Liver (tissue), 9 donors: Measurements from ENCODE around the gene TREH. TPM values are rescaled to one million over a fixed set of nuclear protein-coding genes. Genes with fewer than 3 reads are reported as not detected.

Experiments
- DNase-seq: peaks from one replicate; pipeline ENCODE4 v3.0.0-alpha.2; 2017; ENCODE audit warnings: low spot score
- H3K27ac ChIP-seq, 2 donors: one replicate each; pipeline ENCODE4 v1.7.0; 2013; ENCODE audit warnings: inconsistent platforms in 2 of 2, low read length in 2 of 2, control low read depth in 1 of 2, low read depth in 1 of 2, mild to moderate bottlenecking in 1 of 2
- H3K27me3 ChIP-seq, 4 donors: one replicate each; pipeline versions ENCODE4 v1.6.1 to v1.7.0; 2013; ENCODE audit warnings: low read length in 3 of 4, inconsistent platforms in 1 of 4, mild to moderate bottlenecking in 1 of 4, moderate library complexity in 1 of 4; ENCODE audit not compliant: control insufficient read depth in 4 of 4, insufficient read depth in 4 of 4
- H3K36me3 ChIP-seq, 4 donors: one replicate each; pipeline versions ENCODE4 v1.6.1 to v1.7.0; 2013; ENCODE audit warnings: low read length in 3 of 4, mild to moderate bottlenecking in 3 of 4, low read depth in 1 of 4, moderate library complexity in 1 of 4; ENCODE audit not compliant: control insufficient read depth in 4 of 4, insufficient read depth in 3 of 4
- H3K4me1 ChIP-seq, 4 donors: one replicate each; pipeline versions ENCODE4 v1.6.1 to v1.7.0; 2013; ENCODE audit warnings: low read length in 3 of 4, mild to moderate bottlenecking in 3 of 4, moderate library complexity in 1 of 4; ENCODE audit not compliant: control insufficient read depth in 4 of 4, insufficient read depth in 4 of 4
- H3K4me3 ChIP-seq, 3 donors: one replicate each; pipeline versions ENCODE4 v1.6.1 to v1.7.0; 2013; ENCODE audit warnings: low read length in 3 of 3, control low read depth in 1 of 3, low read depth in 1 of 3, mild to moderate bottlenecking in 1 of 3
- H3K9ac ChIP-seq, 2 donors: one replicate each; pipeline ENCODE4 v1.7.0; 2013; ENCODE audit warnings: low read length in 2 of 2, mild to moderate bottlenecking in 2 of 2, moderate library complexity in 2 of 2, control low read depth in 1 of 2, low read depth in 1 of 2
- H3K9me3 ChIP-seq, 4 donors: one replicate each; pipeline versions ENCODE4 v1.6.1 to v1.7.0; 2013; ENCODE audit warnings: low read length in 3 of 4; ENCODE audit not compliant: control insufficient read depth in 4 of 4
- ATF3 ChIP-seq: IDR thresholded peaks from 2 replicates; pipeline ENCODE4 v1.6.1; 2016; ENCODE audit warnings: antibody characterized with exemption
- EGR1 ChIP-seq, 2 donors: IDR thresholded peaks; 2 replicates each; pipeline ENCODE4 v1.6.1; 2016 to 2018; ENCODE audit warnings: antibody characterized with exemption in 2 of 2, low read depth in 2 of 2
- FOXA2 ChIP-seq: IDR thresholded peaks from 2 replicates; pipeline ENCODE4 v1.6.1; 2016; ENCODE audit warnings: antibody characterized with exemption
- GABPA ChIP-seq, 2 donors: IDR thresholded peaks in 1 of 2; conservative IDR thresholded peaks in 1 of 2; 2 replicates each; pipeline ENCODE4 v1.6.1; 2016; ENCODE audit warnings: antibody characterized with exemption in 2 of 2, mild to moderate bottlenecking in 1 of 2, moderate library complexity in 1 of 2
- HNF4A ChIP-seq, 2 donors: conservative IDR thresholded peaks; 2 replicates each; pipeline ENCODE4 v1.6.1; 2016; ENCODE audit warnings: antibody characterized with exemption in 2 of 2, mild to moderate bottlenecking in 2 of 2
- JUND ChIP-seq, 2 donors: IDR thresholded peaks; 2 replicates each; pipeline ENCODE4 v1.6.1; 2016; ENCODE audit warnings: antibody characterized with exemption in 2 of 2
- MAX ChIP-seq: IDR thresholded peaks from 2 replicates; pipeline ENCODE4 v1.6.1; 2016; ENCODE audit warnings: antibody characterized with exemption
- NR2F2 ChIP-seq: IDR thresholded peaks from 2 replicates; pipeline ENCODE4 v1.6.1; 2016; ENCODE audit warnings: antibody characterized with exemption
- RAD21 ChIP-seq, 2 donors: IDR thresholded peaks; 2 replicates each; pipeline ENCODE4 v1.6.1; 2016; ENCODE audit warnings: antibody characterized with exemption in 2 of 2, mild to moderate bottlenecking in 2 of 2
- REST ChIP-seq: IDR thresholded peaks from 2 replicates; pipeline ENCODE4 v1.6.1; 2016; ENCODE audit warnings: antibody characterized with exemption, mild to moderate bottlenecking
- SP1 ChIP-seq: IDR thresholded peaks from 2 replicates; pipeline ENCODE4 v1.6.1; 2018; ENCODE audit warnings: antibody characterized with exemption, mild to moderate bottlenecking
- TAF1 ChIP-seq: conservative IDR thresholded peaks from 2 replicates; pipeline ENCODE4 v1.6.1; 2016; ENCODE audit warnings: antibody characterized with exemption, mild to moderate bottlenecking
- YY1 ChIP-seq: IDR thresholded peaks from 2 replicates; pipeline ENCODE4 v1.6.1; 2016; ENCODE audit warnings: antibody characterized with exemption, mild to moderate bottlenecking
- ZBTB33 ChIP-seq: IDR thresholded peaks from 2 replicates; pipeline ENCODE4 v1.6.1; 2016; ENCODE audit warnings: antibody characterized with exemption
- WGBS: extraction: QIAGEN DNeasy Blood & Tissue Kit; methylation state at CpG from one replicate; pipeline ENCODE4 v1.1.7; 2013; 5-methylcytosine and 5-hydroxymethylcytosine counted together
- polyA plus RNA-seq, 2 donors: library from polyadenylated mRNA; stranded (reverse) in 1 of 2; unstranded in 1 of 2; fragments of 200-250 nt in 1 of 2; fragments of >200 nt in 1 of 2; fragmentation: Nextera tagmentation in 1 of 2; extraction: Ambion mirVana in 1 of 2; gene quantifications; one replicate each; pipeline versions ENCODE4 v1.2.1 to v1.2.3, GENCODE V29; 2013 to 2015
- total RNA-seq, 2 donors: library from RNA; depleted of rRNA; stranded (reverse); fragments of >200 nt; gene quantifications; one replicate each; pipeline ENCODE4 v1.2.3, GENCODE V29; 2014
- donor health status: healthy.
- donor health status: healthy.
- donor health status: healthy.
- donor health status: healthy.
- donor health status: healthy.

The TREH gene
- total and polyA plus RNA-seq, 4 donors, result 0.50 to 1.2 (median 0.84) TPM; not detected in 1

- no peak overlapping the region for H3K9ac ChIP-seq
- DNase-seq, result no peak
- H3K4me1 ChIP-seq, result peaks cover 0 to 7% (median 5%) of the 10 kb centered on the region in 4 donors
- H3K27ac ChIP-seq, result no peak overlapping the region
- TF ChIP-seq MAX, result no peak
- TF ChIP-seq JUND (IDR thresholded peaks at IDR 0.05), result no peak
- no peak for TF ChIP-seq TAF1
- no peak for TF ChIP-seq SP1
- TF ChIP-seq ZBTB33, result no peak
- no peak for TF ChIP-seq FOXA2
- TF ChIP-seq HNF4A (conservative IDR thresholded peaks at IDR 0.05), result no peak
- TF ChIP-seq YY1, result no peak
- TF ChIP-seq ATF3, result no peak
- TF ChIP-seq GABPA (IDR thresholded peaks at IDR 0.05 in 1 of 2, conservative IDR thresholded peaks at IDR 0.05 in 1 of 2), result no peak
- TF ChIP-seq NR2F2, result no peak
- no peak for TF ChIP-seq REST
- TF ChIP-seq EGR1 (IDR thresholded peaks at IDR 0.05; ENCODE audit: low read depth in 2 of 2), result no peak
- WGBS, result 92% methylated on average over 8 of the region's 8 CpGs
- H3K27me3 ChIP-seq, result peaks cover 0 to 2% (median 0%) of the 10 kb centered on the region in 4 donors
- H3K9me3 ChIP-seq, result no peaks in the 10 kb centered on the region
- no peaks in the 10 kb centered on the region for H3K36me3 ChIP-seq
- no peak overlapping the region for H3K4me3 ChIP-seq
Measured at GRCh38 chr11:118662401-118663271, 16.8 kb downstream of the TREH start.

- Histone ChIP-seq H3K27ac (no peak overlapping the region), H3K4me3 (no peak overlapping the region), H3K9ac (no peak overlapping the region), H3K27me3 (no peaks in the 10 kb centered on the region), H3K36me3 (no peaks in the 10 kb centered on the region), H3K4me1 (peaks cover 0 to 7% (median 5%) of the 10 kb centered on the region in 4 donors), H3K9me3 (no peaks in the 10 kb centered on the region)
- DNase-seq, result no peak
- 92% methylated on average over 19 of the region's 19 CpGs for WGBS
- no peak for TF ChIP-seq NR2F2
- no peak for TF ChIP-seq RAD21 (IDR thresholded peaks at IDR 0.05)
- no peak for TF ChIP-seq MAX
Measured at GRCh38 chr11:118661425-118662301, 17.8 kb downstream of the TREH start.
